22Rv1 (cell line): Measurements from ENCODE around the gene DRD2.

Experiments
- H3K27ac ChIP-seq: fragments of 450-650 bp; 2 replicates; pipeline ENCODE4 v1.5.1; 2017
- ZFX ChIP-seq: fragments of 450-650 bp; IDR thresholded peaks from 2 replicates; pipeline ENCODE4 v1.6.1; 2017; ENCODE audit warnings: antibody characterized with exemption, borderline replicate concordance
- TF ChIP-seq, protein P1 (sequence below): fragments of 450-650 bp; IDR thresholded peaks from 2 replicates; pipeline ENCODE4 v1.5.1; 2017; ENCODE audit warnings: mild to moderate bottlenecking

The DRD2 gene

GRCh38 chr11:113446112-113446511 is 29.1 kb downstream of the DRD2 start:
- H3K27ac ChIP-seq = no peak overlapping the region

DNA sequence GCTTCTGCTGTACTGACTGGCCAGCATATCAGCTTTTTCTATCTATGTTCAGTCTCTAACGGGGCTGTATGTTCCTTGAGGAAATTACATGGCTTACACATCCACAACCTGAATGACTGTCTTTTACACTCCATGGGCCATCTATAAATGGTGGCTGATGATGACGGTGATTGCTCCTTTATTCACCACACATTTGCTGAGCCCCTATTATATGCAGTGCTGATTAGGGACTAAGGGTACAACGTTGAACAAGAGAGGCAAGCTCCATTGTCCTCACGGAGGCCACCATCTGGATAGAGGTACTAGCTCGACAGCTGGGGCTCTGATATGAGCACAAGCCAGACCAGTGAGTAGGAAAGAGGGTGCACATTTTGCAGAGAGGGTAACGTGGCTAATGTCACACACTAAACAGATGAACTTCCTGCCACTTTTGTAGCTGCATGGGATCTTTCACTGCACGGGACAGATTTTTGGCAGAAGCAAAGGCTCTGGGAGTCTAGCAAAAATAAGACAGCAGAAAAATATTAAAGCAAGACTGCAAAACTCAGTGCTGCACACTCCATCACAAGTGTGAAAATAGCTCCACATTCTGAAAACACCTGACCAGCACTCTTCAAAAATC is 30.6 kb downstream of the DRD2 start:
- TF ChIP-seq, protein P1, sequence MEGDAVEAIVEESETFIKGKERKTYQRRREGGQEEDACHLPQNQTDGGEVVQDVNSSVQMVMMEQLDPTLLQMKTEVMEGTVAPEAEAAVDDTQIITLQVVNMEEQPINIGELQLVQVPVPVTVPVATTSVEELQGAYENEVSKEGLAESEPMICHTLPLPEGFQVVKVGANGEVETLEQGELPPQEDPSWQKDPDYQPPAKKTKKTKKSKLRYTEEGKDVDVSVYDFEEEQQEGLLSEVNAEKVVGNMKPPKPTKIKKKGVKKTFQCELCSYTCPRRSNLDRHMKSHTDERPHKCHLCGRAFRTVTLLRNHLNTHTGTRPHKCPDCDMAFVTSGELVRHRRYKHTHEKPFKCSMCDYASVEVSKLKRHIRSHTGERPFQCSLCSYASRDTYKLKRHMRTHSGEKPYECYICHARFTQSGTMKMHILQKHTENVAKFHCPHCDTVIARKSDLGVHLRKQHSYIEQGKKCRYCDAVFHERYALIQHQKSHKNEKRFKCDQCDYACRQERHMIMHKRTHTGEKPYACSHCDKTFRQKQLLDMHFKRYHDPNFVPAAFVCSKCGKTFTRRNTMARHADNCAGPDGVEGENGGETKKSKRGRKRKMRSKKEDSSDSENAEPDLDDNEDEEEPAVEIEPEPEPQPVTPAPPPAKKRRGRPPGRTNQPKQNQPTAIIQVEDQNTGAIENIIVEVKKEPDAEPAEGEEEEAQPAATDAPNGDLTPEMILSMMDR = no peak
- no peak for TF ChIP-seq ZFX
- no peak overlapping the region for H3K27ac ChIP-seq

More at GRCh38 chr11:113446112-113446511, 29.1 kb downstream of the DRD2 start:
- no peak for TF ChIP-seq ZFX
- TF ChIP-seq, protein P1 = no peak

DNA sequence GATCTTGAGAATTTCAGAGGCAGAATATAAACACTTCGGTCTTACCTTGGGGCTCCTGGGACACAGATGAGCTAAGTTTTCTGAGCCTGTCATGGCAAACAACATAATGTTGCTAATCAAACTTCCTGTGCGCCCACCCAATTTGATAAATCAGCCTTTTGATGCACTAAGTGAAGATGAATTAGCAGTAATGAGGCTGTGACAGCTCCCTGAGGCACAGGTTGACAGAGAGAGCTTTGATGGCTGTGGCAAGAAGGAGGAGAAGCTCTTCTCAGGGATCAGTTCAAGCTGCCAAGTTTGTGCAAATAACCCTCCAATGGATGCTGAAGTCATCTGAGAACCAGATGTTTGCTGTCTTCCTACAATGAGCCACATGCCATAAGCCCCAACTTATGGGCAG is 34.4 kb downstream of the DRD2 start:
- H3K27ac ChIP-seq = no peak overlapping the region
- TF ChIP-seq, protein P1 = no peak
- TF ChIP-seq ZFX = no peak

DNA sequence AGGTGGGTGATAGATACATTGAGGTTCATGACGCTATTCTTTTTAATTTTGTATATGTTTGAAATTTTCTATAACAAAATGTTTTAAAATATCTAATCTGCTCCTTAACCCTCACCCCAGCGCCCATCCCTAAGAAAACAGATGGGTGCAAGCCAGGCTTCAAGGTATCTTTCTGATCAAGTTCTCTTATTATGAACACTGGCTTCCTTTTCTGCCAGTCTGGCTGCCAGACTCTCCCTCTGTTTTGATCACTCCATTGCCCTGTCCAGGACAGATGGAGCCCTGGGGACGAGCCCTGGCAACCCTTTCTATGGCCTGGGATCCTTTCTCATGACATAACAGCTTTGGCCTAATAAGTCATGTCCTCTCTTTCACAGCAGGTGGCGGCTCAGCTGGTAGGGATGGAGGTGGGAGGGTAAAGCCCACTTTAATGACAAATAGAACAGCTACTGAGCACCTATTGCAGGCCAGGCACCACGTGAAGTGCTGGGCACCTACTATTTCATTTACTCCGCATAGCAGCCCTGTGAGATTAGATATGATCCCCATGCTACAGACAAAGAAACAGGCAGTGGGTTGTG is 38.4 kb downstream of the DRD2 start:
- TF ChIP-seq, protein P1 = no peak
- no peak for TF ChIP-seq ZFX

DNA sequence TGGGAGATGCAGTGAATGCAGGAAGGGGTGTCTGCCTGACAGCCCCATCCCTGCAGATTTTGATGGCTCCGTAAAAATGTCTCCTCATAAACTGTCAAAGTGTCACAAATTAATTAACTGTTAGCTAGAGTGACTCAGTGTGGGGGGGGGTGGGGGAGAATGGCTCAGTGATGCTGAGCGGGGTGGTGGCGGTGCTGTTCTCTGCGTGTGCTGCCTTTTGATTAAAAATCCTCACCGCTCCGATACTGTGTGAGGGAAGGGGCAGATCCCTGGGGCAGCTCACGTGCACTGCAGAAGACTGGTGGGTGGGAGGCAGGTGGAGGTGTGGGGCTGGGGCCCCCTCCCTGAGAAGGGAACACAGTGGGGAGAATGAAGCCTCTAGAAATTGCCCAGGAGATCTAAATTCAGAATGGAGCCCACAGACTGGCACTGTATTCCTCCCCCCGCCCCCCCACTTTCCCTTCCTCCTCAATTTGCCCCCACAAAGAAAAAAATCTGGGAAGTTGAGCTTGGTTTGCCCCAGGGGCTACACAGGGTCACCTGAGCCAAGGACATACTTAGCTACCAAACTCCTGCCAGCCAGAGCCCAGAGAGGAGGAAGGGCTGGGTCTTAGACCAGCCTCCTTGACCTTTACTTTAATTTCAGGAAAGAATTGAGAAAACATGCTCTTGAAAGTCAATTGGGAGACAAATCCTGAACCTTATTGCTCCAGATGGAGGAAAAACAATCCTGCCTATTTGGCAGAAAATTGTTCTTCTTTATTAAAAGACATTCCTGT is 39.8 kb downstream of the DRD2 start:
- no peak overlapping the region for H3K27ac ChIP-seq
- TF ChIP-seq, protein P1 = no peak
- TF ChIP-seq ZFX = no peak

More for the DNA sequence above, 38.4 kb downstream of the DRD2 start:
- no peak overlapping the region for H3K27ac ChIP-seq

DNA sequence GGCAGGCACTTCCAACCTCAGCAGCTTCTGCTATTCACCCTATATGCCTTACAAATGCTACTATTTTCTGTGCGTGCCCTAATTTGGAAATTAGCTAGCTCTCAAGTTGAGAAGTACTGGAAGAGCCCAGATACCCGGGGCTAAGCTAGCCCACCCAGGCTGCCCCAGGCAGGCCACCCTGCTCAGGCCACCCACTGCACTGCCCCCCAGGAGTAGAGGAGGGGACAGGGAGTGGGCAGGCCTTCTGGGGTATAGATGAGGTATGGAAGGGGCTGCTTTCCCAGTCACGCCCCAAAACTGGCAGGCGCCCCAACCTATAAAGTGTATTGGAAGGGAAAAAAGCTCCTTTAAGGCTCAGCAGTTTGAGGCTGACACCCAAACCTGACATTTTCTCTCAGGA is 43.5 kb downstream of the DRD2 start:
- no peak for TF ChIP-seq ZFX
- TF ChIP-seq, protein P1 = no peak
- H3K27ac ChIP-seq = no peak overlapping the region

DNA sequence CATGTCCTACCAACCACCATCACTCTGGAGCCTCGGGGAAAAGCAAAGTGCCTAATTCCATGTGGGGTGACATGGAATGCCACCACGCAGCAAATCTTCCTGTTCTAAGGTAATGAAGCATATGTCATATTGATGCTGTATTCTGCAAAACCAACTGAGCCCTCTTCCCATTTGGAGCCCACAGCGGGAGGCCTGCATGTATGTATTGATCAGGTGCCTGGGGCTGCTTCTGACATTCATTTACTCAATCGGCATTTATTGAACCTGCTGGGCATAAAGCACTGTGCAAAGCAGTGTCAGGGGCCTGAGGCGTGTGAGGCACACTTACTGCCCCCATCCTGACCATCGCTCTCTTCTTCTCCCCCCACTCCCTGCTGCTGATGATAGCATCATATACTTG is 48.5 kb downstream of the DRD2 start:
- H3K27ac ChIP-seq = no peak overlapping the region
- TF ChIP-seq, protein P1 = no peak
- TF ChIP-seq ZFX = no peak
